Endothelial cell of umbilical vein (primary cell): Measurements from ENCODE around the gene CAMTA1. TPM values are rescaled to one million over a fixed set of nuclear protein-coding genes. Genes with fewer than 3 reads are reported as not detected.

Experiments used
- BruUV-seq: library from RNA; stranded (reverse); fragments of 400-500 nt; replicated peaks from 2 replicates; lab custom pipeline; 2021; lab: Mats Ljungman, UMichigan
- CTCF ChIA-PET: fragments of 300-600, 350-600 bp; sonication (Branson Sonifier 250); formaldehyde crosslinking; loops from one replicate; lab custom pipeline; 2021; ENCODE audit warnings: antibody characterized with exemption, inconsistent platforms; lab: Charles Lee
- POLR2A ChIA-PET: fragments of 300-600, 350-600 bp; sonication (Branson Sonifier 250); formaldehyde crosslinking; loops from one replicate; lab custom pipeline; 2021; ENCODE audit warnings: antibody characterized with exemption, inconsistent platforms; lab: Charles Lee
- DNase-seq: peaks from one replicate; pipeline ENCODE4 v3.0.0-alpha.2; 2011; ENCODE audit warnings: low read depth, low spot score
- FAIRE-seq: peaks from 2 replicates; lab custom pipeline; 2011; peaks lifted over from hg19 to GRCh38; lab: Jason Lieb, UNC
- H2AFZ ChIP-seq: 2 replicates; pipeline ENCODE4 v1.6.0; 2012; ENCODE audit warnings: low read depth, low read length, control low read depth, inconsistent platforms
- H3K27ac ChIP-seq: 2 replicates; pipeline ENCODE4 v1.5.1; 2011; ENCODE audit warnings: low read depth, mild to moderate bottlenecking, control low read depth, low read length, moderate library complexity; ENCODE audit not compliant: insufficient read depth
- H3K27me3 ChIP-seq, 2 experiments: 2 replicates each; pipeline versions ENCODE4 v1.6.0 to v1.6.1; 2011; ENCODE audit warnings: low read length in 2 of 2, mixed read lengths in 1 of 2; ENCODE audit not compliant: control insufficient read depth in 2 of 2, insufficient read depth in 2 of 2
- H3K36me3 ChIP-seq, 2 experiments: 2 replicates in 1 of 2; 3 replicates in 1 of 2; pipeline ENCODE4 v1.5.1; 2011; ENCODE audit warnings: low read length in 2 of 2, mild to moderate bottlenecking in 1 of 2, moderate library complexity in 1 of 2; ENCODE audit not compliant: control insufficient read depth in 2 of 2, insufficient read depth in 2 of 2; ENCODE audit errors: extremely low read depth in 1 of 2
- H3K4me1 ChIP-seq: 3 replicates; pipeline ENCODE4 v1.5.1; 2011; ENCODE audit warnings: mild to moderate bottlenecking, low read length; ENCODE audit not compliant: control insufficient read depth, insufficient read depth; ENCODE audit errors: extremely low read depth
- H3K4me2 ChIP-seq: 2 replicates; pipeline ENCODE4 v1.6.1; 2011; ENCODE audit warnings: low read length, control low read depth, mixed read lengths; ENCODE audit not compliant: insufficient read depth
- H3K4me3 ChIP-seq, 3 experiments: fragments of 200-600 bp in 1 of 3; sonication (generic), shearing (Covaris generic) in 1 of 3; replicated peaks in 1 of 3; 2 replicates each; pipeline ENCODE4 v1.5.1; 2011 to 2016; ENCODE audit warnings: control low read depth in 3 of 3, low read length in 3 of 3, mild to moderate bottlenecking in 2 of 3, inconsistent platforms in 1 of 3, low read depth in 1 of 3, moderate library complexity in 1 of 3; ENCODE audit not compliant: insufficient read depth in 1 of 3
- H3K79me2 ChIP-seq: 2 replicates; pipeline ENCODE4 v1.6.0; 2012; ENCODE audit warnings: low read length, inconsistent platforms; ENCODE audit not compliant: control insufficient read depth, insufficient read depth
- H3K9ac ChIP-seq: replicated peaks from 2 replicates; pipeline ENCODE3; 2011; ENCODE audit warnings: low read length, control low read depth; ENCODE audit not compliant: insufficient read depth; ENCODE audit errors: extremely low read depth
- H3K9me1 ChIP-seq: replicated peaks from 3 replicates; pipeline ENCODE4 v1.6.0; 2011; ENCODE audit warnings: mild to moderate bottlenecking, low read length; ENCODE audit not compliant: control insufficient read depth, insufficient read depth; ENCODE audit errors: extremely low read depth
- H3K9me3 ChIP-seq: replicated peaks from 2 replicates; pipeline ENCODE4 v1.5.1; 2012; ENCODE audit warnings: low read length, inconsistent platforms; ENCODE audit not compliant: control insufficient read depth, insufficient read depth
- H4K20me1 ChIP-seq: replicated peaks from 2 replicates; pipeline ENCODE3; 2011; ENCODE audit warnings: mild to moderate bottlenecking, low read length; ENCODE audit not compliant: control insufficient read depth, insufficient read depth; ENCODE audit errors: extremely low read depth
- EZH2 ChIP-seq: IDR thresholded peaks from 2 replicates; pipeline ENCODE4 v1.6.1; 2012; ENCODE audit warnings: borderline replicate concordance, low read depth, mild to moderate bottlenecking, moderate library complexity, low read length, inconsistent platforms; ENCODE audit not compliant: severe bottlenecking
- FOS ChIP-seq: IDR thresholded peaks from 2 replicates; pipeline ENCODE4 v1.6.1; 2011; ENCODE audit warnings: mild to moderate bottlenecking, low read length, moderate library complexity, borderline replicate concordance; ENCODE audit not compliant: insufficient read depth
- GATA2 ChIP-seq: IDR thresholded peaks from 2 replicates; pipeline ENCODE4 v1.7.0; 2011; ENCODE audit warnings: low read depth, mild to moderate bottlenecking, moderate library complexity, mixed read lengths, low read length; ENCODE audit not compliant: insufficient read length, insufficient read depth
- JUN ChIP-seq: IDR thresholded peaks from 2 replicates; pipeline ENCODE4 v1.6.1; 2011; ENCODE audit warnings: borderline replicate concordance, low read depth; ENCODE audit not compliant: insufficient read length, insufficient read depth
- MAX ChIP-seq: IDR thresholded peaks from 2 replicates; pipeline ENCODE4 v1.6.1; 2011; ENCODE audit not compliant: insufficient read depth, insufficient read length
- MYC ChIP-seq: IDR thresholded peaks from one replicate; pipeline ENCODE4 v1.6.1; 2011; ENCODE audit warnings: mild to moderate bottlenecking, low read depth, low read length
- POLR2A ChIP-seq: IDR thresholded peaks from 2 replicates; pipeline ENCODE4 v1.6.1; 2012; ENCODE audit warnings: low read depth, mild to moderate bottlenecking, control low read depth, low read length
- POLR2AphosphoS5 ChIP-seq: IDR thresholded peaks from 2 replicates; pipeline ENCODE4 v1.6.1; 2012; ENCODE audit warnings: low read depth, mild to moderate bottlenecking, control low read depth, low read length, moderate library complexity; ENCODE audit not compliant: insufficient read depth
- dilution Hi-C: fragments of 300-500 bp; cut with MboI; formaldehyde crosslinking; loops from one replicate; pipeline ENCODE4 v1.15.0; 2019; ENCODE audit warnings: low sequenced_read_pairs; ENCODE audit not compliant: extremely low pct_ligation_motif_present
- intact Hi-C: fragments of 100-400 bp; cut with micrococcal nuclease; formaldehyde crosslinking; loops from one replicate; pipeline ENCODE4 v1.10.0; 2022
- polyA plus RNA-seq, 4 experiments: library from polyadenylated mRNA; depleted of rRNA in 3 of 4; stranded (reverse) in 3 of 4; unstranded in 1 of 4; fragments of >200 nt; gene quantifications; 2 replicates each; pipeline versions ENCODE4 v1.2.1 to v1.2.3, GENCODE V29; 2011 to 2012; ENCODE audit warnings: missing spikeins in 1 of 4
- total RNA-seq: library from RNA; stranded (reverse); gene quantifications from 2 replicates; pipeline ENCODE4 v1.2.3, GENCODE V29; 2021
- TF ChIP-seq, protein P1 (sequence below), 2 donors: IDR thresholded peaks; 1 replicate in 1 of 2; 2 replicates in 1 of 2; pipeline ENCODE4 v1.5.1; 2011; ENCODE audit warnings: low read length in 2 of 2, mild to moderate bottlenecking in 2 of 2, moderate library complexity in 2 of 2, control low read depth in 1 of 2, inconsistent platforms in 1 of 2, low read depth in 1 of 2; ENCODE audit not compliant: insufficient read depth in 1 of 2; ENCODE audit errors: extremely low read depth in 1 of 2

CAMTA1 gene
- total and polyA plus RNA-seq, 2 donors (not counting 3 experiments of a cell fraction or from before 2014, with no cell fraction given) = 50.8 to 92.7 TPM

GRCh38 chr1:7611421-7612010 is 826.3 kb downstream of the CAMTA1 start:
- intact Hi-C loops = no loop called here
- no peak for TF ChIP-seq POLR2A
- TF ChIP-seq MAX = no peak
- TF ChIP-seq POLR2AphosphoS5 = no peak
- no peak for TF ChIP-seq GATA2
- Histone ChIP-seq H3K27me3 (no peaks in the 10 kb centered on the region), H3K9me3 (no peaks in the 10 kb centered on the region), H4K20me1 (no peaks in the 10 kb centered on the region), H3K27ac (no peak overlapping the region), H3K79me2 (no peaks in the 10 kb centered on the region), H3K36me3 (no peaks in the 10 kb centered on the region), H3K9me1 (no peaks in the 10 kb centered on the region), H3K4me3 (no peak overlapping the region), H3K4me2 (no peak overlapping the region), H2AFZ (no peak overlapping the region), H3K9ac (no peak overlapping the region), H3K4me1 (no peaks in the 10 kb centered on the region)
- ChIA-PET CTCF (no interaction called here), POLR2A (no interaction called here)
- no peak for FAIRE-seq
- BruUV-seq = no TSS peak
- dilution Hi-C loops = no loop called here
- no peak for DNase-seq

GRCh38 chr1:7613106-7613850 is 828.0 kb downstream of the CAMTA1 start:
- dilution Hi-C loops = no loop called here
- Histone ChIP-seq H3K9ac (no peak overlapping the region), H3K36me3 (no peaks in the 10 kb centered on the region), H2AFZ (no peak overlapping the region), H3K9me3 (no peaks in the 10 kb centered on the region), H3K27me3 (no peaks in the 10 kb centered on the region), H3K4me2 (no peak overlapping the region), H3K4me3 (no peak overlapping the region), H3K4me1 (no peaks in the 10 kb centered on the region), H3K27ac (no peak overlapping the region), H3K79me2 (no peaks in the 10 kb centered on the region), H4K20me1 (no peaks in the 10 kb centered on the region), H3K9me1 (no peaks in the 10 kb centered on the region)
- CTCF ChIA-PET = interaction anchor here (1.4 kb wide), 1 partner anchor 61 kb away, joined by 3 read pairs; no protein-coding TSS in a partner anchor
- BruUV-seq = no TSS peak
- DNase-seq = no peak
- intact Hi-C loops = no loop called here
- TF ChIP-seq FOS (no peak), POLR2A (no peak), JUN (no peak), POLR2AphosphoS5 (no peak), MYC (no peak), EZH2 (no peak)
- TF ChIP-seq, protein P1, sequence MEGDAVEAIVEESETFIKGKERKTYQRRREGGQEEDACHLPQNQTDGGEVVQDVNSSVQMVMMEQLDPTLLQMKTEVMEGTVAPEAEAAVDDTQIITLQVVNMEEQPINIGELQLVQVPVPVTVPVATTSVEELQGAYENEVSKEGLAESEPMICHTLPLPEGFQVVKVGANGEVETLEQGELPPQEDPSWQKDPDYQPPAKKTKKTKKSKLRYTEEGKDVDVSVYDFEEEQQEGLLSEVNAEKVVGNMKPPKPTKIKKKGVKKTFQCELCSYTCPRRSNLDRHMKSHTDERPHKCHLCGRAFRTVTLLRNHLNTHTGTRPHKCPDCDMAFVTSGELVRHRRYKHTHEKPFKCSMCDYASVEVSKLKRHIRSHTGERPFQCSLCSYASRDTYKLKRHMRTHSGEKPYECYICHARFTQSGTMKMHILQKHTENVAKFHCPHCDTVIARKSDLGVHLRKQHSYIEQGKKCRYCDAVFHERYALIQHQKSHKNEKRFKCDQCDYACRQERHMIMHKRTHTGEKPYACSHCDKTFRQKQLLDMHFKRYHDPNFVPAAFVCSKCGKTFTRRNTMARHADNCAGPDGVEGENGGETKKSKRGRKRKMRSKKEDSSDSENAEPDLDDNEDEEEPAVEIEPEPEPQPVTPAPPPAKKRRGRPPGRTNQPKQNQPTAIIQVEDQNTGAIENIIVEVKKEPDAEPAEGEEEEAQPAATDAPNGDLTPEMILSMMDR (IDR thresholded peaks at IDR 0.05; ENCODE audit: extremely low read depth in 1 of 2, insufficient read depth in 1 of 2, low read depth in 1 of 2, low read length in 2 of 2) = no peak
- POLR2A ChIA-PET = no interaction called here
- FAIRE-seq = no peak
